Upper lobe of left lung (tissue), 6 donors: ENCODE data around the gene KIAA1958. TPM values are rescaled to one million over a fixed set of nuclear protein-coding genes. Genes with fewer than 3 reads are reported as not detected.

Experiments used
- ATAC-seq, 2 donors: fragments of 200-7000 bp; cut with Tn5 transposase; one replicate each; pipeline ENCODE4 v1.9.1; 2022; ENCODE audit warnings: mild to moderate bottlenecking in 2 of 2, moderate library complexity in 2 of 2; ENCODE audit not compliant: low FRiP score in 2 of 2
- DNase-seq, 2 donors: peaks; one replicate each; pipeline ENCODE4 v3.0.0-alpha.2; 2019 to 2020
- H3K27ac ChIP-seq, 4 donors: fragments of 200-600 bp; sonication (generic); one replicate each; pipeline ENCODE4 v1.5.1; 2016 to 2019
- H3K27me3 ChIP-seq, 4 donors: fragments of 200-600 bp; sonication (generic); one replicate each; pipeline ENCODE4 v1.5.1; 2017 to 2019
- H3K36me3 ChIP-seq, 4 donors: fragments of 200-600 bp; sonication (generic); one replicate each; pipeline ENCODE4 v1.5.1; 2016 to 2019
- H3K4me1 ChIP-seq, 4 donors: fragments of 200-600 bp; sonication (generic); one replicate each; pipeline ENCODE4 v1.5.1; 2018 to 2019
- H3K4me3 ChIP-seq, 4 donors: fragments of 200-600 bp; sonication (generic); one replicate each; pipeline ENCODE4 v1.5.1; 2017 to 2019; ENCODE audit warnings: mild to moderate bottlenecking in 2 of 4, moderate library complexity in 1 of 4
- H3K9me3 ChIP-seq, 4 donors: fragments of 200-600 bp; sonication (generic); one replicate each; pipeline ENCODE4 v1.5.1; 2018 to 2019
- CTCF ChIP-seq, 6 experiments: fragments of 450-650 bp in 4 of 6; fragments of 200-600 bp in 2 of 6; sonication (generic) in 2 of 6; IDR thresholded peaks; one replicate each; pipeline ENCODE4 v1.5.1; 2016 to 2019; ENCODE audit warnings: antibody characterized with exemption in 6 of 6
- EP300 ChIP-seq, 4 donors: sonication (generic); formaldehyde crosslinking; IDR thresholded peaks; one replicate each; pipeline ENCODE4 v1.5.1; 2017; ENCODE audit warnings: antibody characterized with exemption in 4 of 4, control low read depth in 2 of 4
- POLR2A ChIP-seq, 4 donors: fragments of 450-650 bp; IDR thresholded peaks; one replicate each; pipeline ENCODE4 v1.5.1; 2016 to 2017; ENCODE audit warnings: antibody characterized with exemption in 4 of 4, mild to moderate bottlenecking in 2 of 4
- POLR2AphosphoS5 ChIP-seq, 2 donors: sonication (generic); formaldehyde crosslinking; IDR thresholded peaks; one replicate each; pipeline ENCODE4 v1.5.1; 2017; ENCODE audit warnings: antibody characterized with exemption in 2 of 2
- WGBS, 2 donors: methylation state at CpG; one replicate each; pipeline ENCODE4 v1.1.5; 2017 to 2018; 5-methylcytosine and 5-hydroxymethylcytosine counted together
- total RNA-seq, 6 donors: library from RNA; depleted of rRNA in 4 of 6; stranded (reverse); fragments of >200 nt in 4 of 6; gene quantifications; one replicate each; pipeline versions ENCODE4 v1.1.0 to v1.2.1, GENCODE V29; 2016 to 2021
- donor health status: DM: no; HTN: no; CAD: no; lungs with moderate emphysema.
- donor health status: DM: no; HTN: yes; CAD: no; lungs with severe emphysema.

The KIAA1958 gene
- total RNA-seq, 6 donors from 2014 or later = 9.2 to 21.1 (median 14.2) TPM

- DNase-seq (peak; percentile 65 to 94), ATAC-seq (peak; percentile 52 to 64)
- H3K4me3 ChIP-seq = peak overlapping the region; percentile 73 to 91 (median 86)
- H3K4me1 ChIP-seq = peaks cover 2 to 12% (median 7%) of the 10 kb centered on the region in 4 donors
- TF ChIP-seq EP300 (IDR thresholded peaks at IDR 0.05) = no peak
- peak in 1 of 6 experiments; percentile 26 for TF ChIP-seq CTCF (IDR thresholded peaks at IDR 0.05)
- TF ChIP-seq POLR2A (IDR thresholded peaks at IDR 0.05) = no peak
- TF ChIP-seq POLR2AphosphoS5 (IDR thresholded peaks at IDR 0.05) = peak in 1 of 2 donors; percentile 9
- H3K9me3 ChIP-seq = no peaks in the 10 kb centered on the region
- no peaks in the 10 kb centered on the region for H3K27me3 ChIP-seq
- no peaks in the 10 kb centered on the region for H3K36me3 ChIP-seq
- WGBS, 2 donors = 0 to 1% methylated on average over 11 to 19 of the region's 80 CpGs
- H3K27ac ChIP-seq = peak overlapping the region; percentile 66 to 83 (median 74)
Observed at GRCh38 chr9:112487008-112487798, 576 bp downstream of the KIAA1958 start.

GRCh38 chr9:112487799-112488340 lies 1.2 kb downstream of the KIAA1958 start:
- TF ChIP-seq POLR2AphosphoS5 (IDR thresholded peaks at IDR 0.05) (no peak), CTCF (IDR thresholded peaks at IDR 0.05) (no peak), POLR2A (IDR thresholded peaks at IDR 0.05) (no peak), EP300 (IDR thresholded peaks at IDR 0.05) (no peak)
- Histone ChIP-seq H3K4me1 (peaks cover 2 to 12% (median 7%) of the 10 kb centered on the region in 4 donors), H3K27me3 (no peaks in the 10 kb centered on the region), H3K4me3 (peak overlapping the region in 3 of 4 donors; percentile 73 to 89 (median 84)), H3K27ac (peak overlapping the region in 1 of 4 donors; percentile 81), H3K9me3 (no peaks in the 10 kb centered on the region), H3K36me3 (no peaks in the 10 kb centered on the region)
- no peak for ATAC-seq
- 22 to 23% methylated on average over 11 of the region's 11 CpGs for WGBS, 2 donors
- DNase-seq = no peak

GRCh38 chr9:112489039-112489546 lies 2.5 kb downstream of the KIAA1958 start:
- no peaks in the 10 kb centered on the region for H3K36me3 ChIP-seq
- no peak for ATAC-seq
- TF ChIP-seq POLR2AphosphoS5 (IDR thresholded peaks at IDR 0.05) (no peak), CTCF (IDR thresholded peaks at IDR 0.05) (no peak), EP300 (IDR thresholded peaks at IDR 0.05) (no peak), POLR2A (IDR thresholded peaks at IDR 0.05) (no peak)
- WGBS, 2 donors = 60 to 74% methylated on average over 5 of the region's 5 CpGs
- no peak overlapping the region for H3K27ac ChIP-seq
- H3K27me3 ChIP-seq = no peaks in the 10 kb centered on the region
- H3K9me3 ChIP-seq = peaks cover 3 to 8% (median 5%) of the 10 kb centered on the region in 4 donors
- no peak for DNase-seq
- H3K4me3 ChIP-seq = no peak overlapping the region
- peaks cover 2 to 12% (median 7%) of the 10 kb centered on the region in 4 donors for H3K4me1 ChIP-seq

GRCh38 chr9:112489876-112490666 lies 3.4 kb downstream of the KIAA1958 start:
- WGBS, 2 donors = 67 to 78% methylated on average over 4 of the region's 4 CpGs
- Histone ChIP-seq H3K4me1 (peaks cover 2 to 12% (median 7%) of the 10 kb centered on the region in 4 donors), H3K27me3 (no peaks in the 10 kb centered on the region), H3K4me3 (no peak overlapping the region), H3K9me3 (peaks cover 7 to 15% (median 13%) of the 10 kb centered on the region in 4 donors), H3K27ac (no peak overlapping the region), H3K36me3 (no peaks in the 10 kb centered on the region)
- DNase-seq (no peak), ATAC-seq (no peak)
- TF ChIP-seq POLR2A (IDR thresholded peaks at IDR 0.05) (no peak), POLR2AphosphoS5 (IDR thresholded peaks at IDR 0.05) (no peak), EP300 (IDR thresholded peaks at IDR 0.05) (no peak), CTCF (IDR thresholded peaks at IDR 0.05) (no peak)
